HG02973 (cell line): ENCODE measurements around the gene CRHBP.
"Not testable (repeated sequence)": the region's sequence is repeated elsewhere in the genome, so short reads cannot be mapped to it uniquely, and the experiment has no call there.

Experiments
- ATAC-seq: cut with Tn5 transposase; IDR thresholded peaks from one replicate; pipeline ENCODE4 v1.9.1; 2021; ENCODE audit warnings: moderate library complexity; ENCODE audit not compliant: unreplicated experiment

The CRHBP gene

DNA sequence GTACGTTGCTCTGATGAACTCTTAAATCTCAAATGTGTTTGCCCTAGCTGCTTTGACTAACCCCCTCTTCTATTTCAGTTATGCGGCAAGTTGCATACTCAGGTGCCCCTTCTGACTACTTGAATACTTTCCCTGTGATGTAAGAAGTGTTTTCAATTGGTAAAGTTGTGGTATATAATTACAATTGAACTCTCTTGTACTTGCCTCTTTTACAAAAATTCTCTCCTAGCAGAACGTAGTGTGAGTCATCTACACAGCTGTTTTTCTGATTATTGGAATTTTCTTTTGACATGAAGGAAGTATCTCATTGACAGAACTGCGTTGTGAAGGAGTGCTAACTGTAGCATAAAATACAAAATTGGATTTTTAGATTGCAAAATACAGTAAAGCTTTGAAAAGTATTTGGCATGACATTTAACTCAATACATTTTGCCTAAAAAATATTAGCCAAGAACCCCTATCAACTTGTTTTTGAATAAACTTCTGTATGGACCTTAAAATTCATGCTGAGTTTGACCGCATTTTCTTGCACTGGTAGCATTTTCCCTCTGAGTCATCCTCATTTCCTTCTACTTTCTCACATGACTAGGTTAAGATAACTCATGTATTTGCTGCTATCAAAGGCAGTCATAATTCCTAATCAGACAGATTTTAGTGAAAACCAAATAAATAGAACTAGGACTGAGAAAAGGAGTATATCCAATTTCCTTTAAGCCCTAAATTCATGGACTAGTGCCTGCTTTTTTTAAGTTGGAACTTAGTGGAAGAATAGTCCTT lies 6.3 kb downstream of the CRHBP start:
- no peak for ATAC-seq

DNA sequence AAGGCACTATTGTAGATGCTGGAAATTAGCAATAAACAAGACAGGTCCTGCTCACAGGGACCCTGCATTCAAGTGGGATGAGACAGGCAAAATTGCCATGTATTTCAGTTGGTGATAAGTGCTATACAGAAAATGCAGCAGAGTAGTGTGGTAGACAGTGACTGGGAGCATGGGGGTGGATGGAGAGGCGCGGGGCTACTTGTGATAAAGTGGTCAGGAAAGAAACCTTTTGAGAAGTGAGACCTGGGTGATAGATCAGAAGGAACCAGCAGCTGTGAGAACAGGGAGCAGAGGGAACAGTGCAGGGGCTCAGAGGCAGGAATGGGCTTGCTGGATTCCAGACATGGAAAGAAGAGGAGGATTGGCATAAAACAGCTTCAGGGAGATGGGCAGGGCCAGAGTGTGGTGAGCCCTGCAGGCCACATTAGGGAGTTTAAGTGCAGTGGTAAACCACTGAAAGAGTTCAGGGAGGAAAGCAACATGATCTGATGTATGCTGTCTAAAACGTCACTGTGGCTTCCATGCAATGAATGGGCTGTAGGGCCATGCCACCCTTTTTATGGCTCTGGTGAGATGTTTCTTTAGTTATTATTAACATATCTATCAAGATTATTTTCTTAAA lies 7.3 kb downstream of the CRHBP start:
- no peak for ATAC-seq

DNA sequence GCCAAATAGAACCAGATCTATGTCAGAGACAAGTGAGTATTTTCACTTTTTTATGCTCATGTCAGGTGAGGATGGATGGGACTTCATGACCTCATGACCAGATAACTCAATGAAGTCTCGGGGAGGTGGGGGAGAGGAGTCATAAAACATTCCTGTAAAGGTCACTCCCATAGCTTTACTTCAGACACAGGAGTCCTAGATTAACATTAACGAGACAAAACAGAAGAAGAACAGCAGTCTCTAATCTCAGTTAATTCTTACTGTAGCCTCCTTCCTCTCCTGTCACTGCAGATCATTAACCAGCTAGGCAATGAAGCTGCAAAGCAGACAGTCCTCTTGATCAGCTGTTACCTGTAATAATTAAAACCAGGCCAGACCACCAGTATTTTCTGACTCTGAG lies 11.2 kb downstream of the CRHBP start:
- ATAC-seq, result no peak

DNA sequence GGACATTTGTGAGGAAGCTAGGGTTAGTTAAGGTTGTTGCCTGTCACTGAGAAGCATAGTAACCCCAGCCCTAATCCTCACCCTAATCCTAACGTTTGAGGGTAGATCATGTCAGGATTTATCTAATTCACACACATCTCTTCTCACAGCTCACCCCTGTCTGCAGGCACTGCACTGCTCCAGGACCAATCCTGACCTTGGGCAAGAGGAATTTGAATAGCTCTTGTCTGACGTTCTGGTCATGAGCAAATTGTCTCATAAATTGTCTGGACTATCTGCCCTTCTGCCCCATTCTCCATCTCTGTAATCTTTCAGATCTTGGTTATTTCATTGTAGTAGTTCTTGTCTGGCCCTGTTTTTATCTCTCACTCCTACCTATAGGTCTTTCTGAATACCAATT lies 18.7 kb downstream of the CRHBP start:
- no peak for ATAC-seq

DNA sequence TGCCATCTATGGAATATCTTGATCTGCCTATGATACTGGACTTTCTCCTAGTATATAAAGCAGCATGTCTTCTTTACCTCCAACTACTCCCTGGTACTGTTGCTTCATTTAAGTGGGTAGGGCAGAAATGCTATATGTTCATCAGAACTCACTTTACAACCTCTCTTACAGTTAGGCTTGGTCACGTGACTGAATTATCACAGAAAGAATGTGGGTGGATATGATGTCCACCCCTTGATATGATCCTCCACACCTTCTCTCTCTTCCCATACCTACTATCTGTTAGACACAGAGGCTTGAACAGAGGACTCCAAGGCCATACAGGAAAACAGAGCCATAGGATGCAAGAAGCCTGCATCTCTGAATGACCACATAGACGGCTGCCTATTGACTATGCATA lies 19.8 kb downstream of the CRHBP start:
- ATAC-seq, result no peak

DNA sequence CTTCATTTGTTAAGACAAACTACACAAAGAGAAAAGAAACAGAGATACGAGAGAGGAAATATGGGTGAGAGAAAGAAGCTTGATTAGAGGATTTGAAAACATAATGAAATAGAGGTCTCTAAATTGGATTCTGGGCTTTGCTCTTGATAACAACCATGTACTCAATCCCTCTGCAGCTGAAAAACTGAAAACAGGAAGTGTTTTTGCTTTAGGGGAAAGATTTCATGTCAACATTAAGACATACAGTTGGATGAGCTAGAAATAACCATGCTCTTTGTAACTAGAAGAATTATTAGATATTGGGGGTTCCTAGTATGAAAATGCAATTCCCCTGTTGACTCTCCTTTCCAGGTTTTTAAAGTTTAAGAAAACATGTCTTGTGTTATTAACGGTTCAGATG lies 21.9 kb downstream of the CRHBP start:
- no peak for ATAC-seq

DNA sequence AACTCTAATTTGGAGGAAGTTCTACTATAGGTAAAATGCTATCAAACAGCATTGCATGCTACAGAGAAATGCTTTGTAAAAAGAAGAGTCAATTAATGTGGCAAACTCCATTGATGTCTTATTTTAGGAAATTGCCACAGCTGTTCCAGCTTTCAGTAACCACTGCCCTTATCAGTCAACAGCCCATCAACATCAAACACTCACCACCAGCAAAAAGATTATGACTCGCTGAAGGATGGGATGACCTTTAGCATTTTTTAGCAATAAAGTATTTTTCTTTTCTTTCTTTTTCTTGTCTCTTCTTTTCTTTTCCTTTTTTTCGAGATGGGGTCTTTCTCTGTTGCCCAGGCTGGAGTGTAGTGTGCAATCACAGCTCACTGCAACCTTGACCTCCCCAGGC lies 26.0 kb downstream of the CRHBP start:
- ATAC-seq, result no peak

DNA sequence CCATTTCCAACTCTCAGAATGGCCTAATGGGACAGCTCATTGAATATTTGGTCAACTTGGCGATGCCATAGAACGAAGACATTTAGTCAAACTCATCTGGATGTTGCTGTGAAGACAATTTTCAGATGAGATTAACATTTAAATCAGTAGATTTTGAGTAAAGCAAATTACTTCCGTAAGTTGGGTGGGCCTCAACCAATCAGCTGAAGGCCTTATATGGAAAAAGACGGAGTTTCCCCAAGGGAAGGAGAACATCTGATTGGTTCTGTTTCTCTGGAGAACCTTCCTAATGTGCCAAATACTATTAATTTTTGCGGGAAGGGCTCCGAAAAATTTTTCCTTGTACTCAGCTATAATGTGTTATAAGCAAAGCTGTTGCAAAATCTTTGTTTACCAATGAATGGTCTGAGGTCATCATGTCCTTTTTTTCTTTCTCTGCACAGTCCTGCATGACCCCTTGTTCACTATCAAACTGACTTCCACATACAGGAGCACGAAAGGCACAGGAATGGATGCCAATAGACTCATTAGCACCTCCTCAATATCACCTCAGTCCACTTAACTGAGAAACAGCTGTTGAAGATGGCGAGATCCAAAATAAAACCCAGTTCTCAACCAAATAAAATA lies 27.8 kb downstream of the CRHBP start:
- no peak for ATAC-seq

DNA sequence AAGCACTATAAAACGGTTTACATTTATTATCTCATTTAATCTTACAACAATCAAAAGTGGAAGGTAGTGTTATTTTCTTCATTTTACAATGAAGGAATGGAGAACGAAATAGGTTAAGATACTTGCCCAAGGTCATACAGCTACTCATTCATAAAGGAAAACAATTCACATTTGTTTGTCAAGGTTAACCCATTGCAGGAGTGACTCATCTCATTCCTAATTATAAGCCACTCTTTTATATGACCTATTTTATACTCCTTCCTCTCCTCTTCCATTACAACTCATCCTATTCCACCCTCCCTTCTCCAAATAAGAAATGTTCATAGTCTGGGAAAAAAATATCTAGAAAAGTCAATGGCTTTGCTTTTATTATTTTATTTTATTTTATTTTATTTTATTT lies 29.6 kb downstream of the CRHBP start:
- no peak for ATAC-seq

DNA sequence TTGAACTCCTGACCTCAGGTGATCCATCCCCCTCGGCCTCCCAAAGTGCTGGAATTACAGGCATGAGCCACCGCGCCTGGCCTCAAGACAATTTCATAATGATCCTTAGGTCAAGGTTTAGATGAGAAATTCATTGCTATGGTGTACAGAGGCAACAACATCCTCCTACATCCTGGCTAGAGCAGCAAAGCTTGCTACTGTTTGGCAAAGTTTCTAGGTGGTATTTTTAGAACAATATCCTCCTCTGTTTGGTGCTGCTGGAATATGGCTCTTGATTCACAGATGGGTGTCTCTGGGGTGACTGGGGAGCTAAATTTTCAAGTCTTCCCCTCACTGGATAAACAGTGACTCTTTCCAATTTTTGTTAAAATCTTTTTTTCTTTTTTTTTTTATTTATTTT lies 30.6 kb downstream of the CRHBP start:
- no peak for ATAC-seq

DNA sequence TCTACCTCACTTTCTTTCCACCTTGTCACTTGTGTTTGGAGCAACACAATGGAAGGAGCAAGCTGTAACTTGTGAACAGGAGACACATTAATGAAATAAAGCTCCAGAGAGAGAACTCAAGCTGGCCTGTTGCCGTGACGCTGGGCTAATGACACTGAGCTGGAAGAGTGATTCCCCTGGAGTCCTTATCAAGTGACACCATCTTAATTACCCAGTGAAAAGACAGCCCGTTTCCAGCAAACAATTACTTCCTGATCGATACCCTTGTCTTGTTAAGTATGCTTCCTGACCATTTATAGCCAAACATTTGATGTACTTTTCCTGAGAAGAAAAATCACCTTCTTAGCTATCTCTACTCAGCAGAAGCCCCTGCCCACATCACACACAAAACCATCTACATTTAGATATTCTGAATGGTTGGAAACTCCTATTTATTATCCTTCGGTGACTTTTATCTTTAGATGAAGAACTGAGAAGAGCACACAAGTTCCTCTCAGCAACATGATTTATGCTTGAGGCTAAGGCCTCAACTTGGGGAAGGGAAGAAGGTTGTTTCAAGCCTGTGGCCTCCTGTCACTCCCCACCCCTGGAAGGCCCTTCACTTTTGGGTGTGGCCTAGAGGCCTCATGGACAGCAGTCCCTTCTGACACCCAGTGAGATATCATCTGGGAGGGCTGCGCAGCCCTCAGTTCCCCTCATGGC lies 34.1 kb downstream of the CRHBP start:
- no peak for ATAC-seq

DNA sequence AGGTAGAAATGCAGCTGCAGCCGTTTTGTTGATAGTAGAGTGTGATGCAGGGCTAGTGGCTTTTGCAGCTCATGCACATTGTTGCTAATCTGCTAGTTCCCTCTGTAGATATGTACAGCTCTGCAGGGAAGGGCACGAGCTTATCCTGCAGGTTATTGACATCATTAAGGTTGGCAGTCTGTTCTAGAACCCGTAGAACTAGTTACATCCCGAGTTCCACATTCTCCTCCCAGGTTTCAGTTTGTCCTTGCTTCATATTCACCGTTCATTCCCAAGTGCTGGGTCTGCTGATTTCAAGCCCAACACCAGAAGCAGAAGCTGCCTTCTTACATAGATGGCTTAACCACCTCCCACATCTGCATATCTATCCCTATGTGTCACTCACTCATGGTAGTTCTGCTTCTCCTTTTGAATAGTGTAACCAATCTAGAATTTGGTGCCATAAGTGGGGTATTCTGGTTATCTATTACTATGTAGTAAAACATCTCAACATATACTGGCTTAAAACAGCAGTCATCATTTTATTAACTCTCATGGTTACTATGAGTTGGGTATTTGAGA lies 38.1 kb downstream of the CRHBP start:
- ATAC-seq, result no peak

DNA sequence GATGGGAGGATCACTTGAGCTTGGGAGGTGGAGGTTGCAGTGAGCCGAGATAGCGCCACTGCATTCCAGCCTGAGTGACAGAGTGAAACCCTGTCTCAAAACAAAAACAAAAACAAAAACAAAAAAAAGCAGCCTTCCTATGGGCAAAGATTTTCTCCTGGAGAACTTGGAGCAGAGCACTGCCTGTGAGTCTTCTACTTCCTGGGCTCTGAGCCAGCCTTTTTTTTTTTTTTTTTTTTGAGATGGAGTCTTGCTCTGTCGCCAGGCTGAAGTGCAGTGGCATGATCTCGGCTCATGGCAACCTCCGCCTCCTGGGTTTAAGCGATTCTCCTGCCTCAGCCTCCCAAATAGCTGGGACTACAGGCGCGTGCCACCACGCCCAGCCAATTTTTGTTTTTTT lies 40.6 kb downstream of the CRHBP start:
- ATAC-seq, result not testable (repeated sequence)

DNA sequence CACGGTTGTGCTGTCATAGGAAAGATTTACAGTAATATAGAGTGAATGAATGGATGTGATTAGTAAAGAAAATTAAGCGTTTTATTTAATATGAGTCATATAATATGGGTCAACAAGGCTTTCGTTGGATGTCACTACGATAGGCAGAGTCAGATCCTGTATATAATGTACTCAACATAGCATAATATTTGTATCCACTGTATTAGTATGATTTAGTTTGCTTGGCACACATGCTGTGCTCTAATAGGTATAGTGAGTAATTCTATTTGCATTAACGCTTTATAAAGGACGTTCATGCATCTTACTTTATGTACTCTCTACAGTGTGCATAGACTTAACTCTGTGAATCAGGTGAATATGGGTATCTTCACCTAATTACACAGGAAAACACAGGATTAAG lies 41.5 kb downstream of the CRHBP start:
- no peak for ATAC-seq

DNA sequence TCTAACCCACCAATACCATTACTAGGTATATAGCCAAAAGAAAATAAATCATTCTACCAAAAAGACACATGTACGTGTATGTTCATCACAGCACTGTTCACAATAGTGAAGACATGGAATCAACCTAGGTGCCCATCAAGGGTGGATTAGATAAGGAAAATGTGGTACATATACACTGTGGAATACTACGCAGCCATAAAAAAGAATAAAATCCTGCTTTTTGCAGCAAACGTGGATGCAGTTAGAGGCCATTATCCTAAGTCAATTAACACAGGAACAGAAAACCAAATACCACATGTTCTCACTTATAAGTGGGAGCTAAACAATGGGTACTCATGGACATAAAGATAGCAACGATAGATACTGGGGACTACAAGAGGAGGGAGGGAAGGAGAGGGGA lies 45.4 kb downstream of the CRHBP start:
- not testable (repeated sequence) for ATAC-seq

DNA sequence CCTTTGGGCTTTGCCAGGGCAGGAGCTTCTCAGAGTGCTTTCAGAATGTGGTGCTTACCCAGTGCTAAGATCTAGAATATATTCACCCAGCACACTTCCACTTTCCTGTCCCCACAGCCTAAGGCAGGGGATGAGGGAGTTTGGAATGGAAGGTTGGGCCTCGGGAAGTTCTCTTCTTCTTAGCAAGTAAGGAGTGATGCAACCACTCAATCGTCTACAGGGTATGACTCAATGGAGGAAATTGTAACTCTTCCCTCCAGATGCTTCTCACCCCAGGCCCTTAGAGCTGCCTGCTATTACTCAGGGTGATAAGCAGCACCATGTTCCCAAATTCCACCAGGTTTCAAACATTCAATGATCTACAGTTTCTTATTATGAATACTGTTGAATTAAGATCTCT lies 46.6 kb downstream of the CRHBP start:
- ATAC-seq, result no peak

DNA sequence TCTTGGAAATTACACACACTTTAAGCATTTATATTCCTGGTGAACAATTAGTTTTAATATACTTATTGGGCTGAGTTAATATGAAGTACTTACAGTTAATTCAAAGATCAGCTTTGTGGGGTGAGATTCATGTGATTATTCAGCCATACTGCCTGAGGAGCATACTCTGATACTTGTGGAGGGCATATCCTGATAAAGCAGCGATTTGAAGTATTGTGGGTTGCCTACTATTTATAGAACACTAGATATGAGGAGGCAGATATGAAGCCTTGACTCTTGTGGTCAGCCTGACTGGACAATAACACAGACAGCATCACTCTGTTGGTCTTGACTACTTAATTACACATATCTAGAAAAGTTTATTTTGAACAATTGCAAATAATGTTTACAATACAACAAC lies 50.4 kb downstream of the CRHBP start:
- ATAC-seq, result no peak

DNA sequence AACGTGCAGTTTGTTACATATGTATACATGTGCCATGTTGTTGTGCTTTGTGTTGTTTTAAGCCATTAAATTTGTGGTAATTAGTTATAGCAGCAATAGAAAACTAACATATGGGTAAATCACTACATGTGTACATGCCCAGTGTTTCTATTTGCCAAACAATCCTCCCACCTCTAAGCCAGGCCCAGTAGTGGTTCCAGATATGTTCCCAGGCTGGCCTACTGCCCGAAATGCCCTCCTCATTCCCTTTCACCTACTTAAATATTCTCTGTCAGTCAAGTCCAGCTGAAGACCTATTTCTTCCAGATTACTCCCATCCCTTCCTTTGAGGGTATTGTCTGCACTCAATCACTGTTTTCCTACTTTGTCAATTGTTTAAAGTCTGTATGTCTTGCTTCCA lies 53.3 kb downstream of the CRHBP start:
- no peak for ATAC-seq

DNA sequence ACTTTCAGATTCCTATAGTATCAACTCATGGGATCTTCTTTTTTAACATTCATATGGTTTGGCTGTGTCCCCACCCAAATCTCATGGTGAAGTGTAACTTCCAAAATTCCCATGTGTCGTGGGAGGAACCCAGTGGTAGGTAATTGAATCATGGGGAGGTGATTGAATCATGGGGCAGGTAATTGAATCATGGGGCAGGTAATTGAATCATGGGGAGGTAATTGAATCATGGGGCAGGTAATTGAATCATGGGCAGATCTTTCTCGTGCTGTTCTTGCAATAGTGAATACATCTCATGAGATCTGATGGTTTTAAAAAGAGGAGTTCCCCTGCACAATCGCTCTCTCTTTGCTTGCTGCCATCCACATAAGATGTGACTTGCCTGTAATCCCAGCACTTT lies 55.6 kb downstream of the CRHBP start:
- ATAC-seq, result no peak

DNA sequence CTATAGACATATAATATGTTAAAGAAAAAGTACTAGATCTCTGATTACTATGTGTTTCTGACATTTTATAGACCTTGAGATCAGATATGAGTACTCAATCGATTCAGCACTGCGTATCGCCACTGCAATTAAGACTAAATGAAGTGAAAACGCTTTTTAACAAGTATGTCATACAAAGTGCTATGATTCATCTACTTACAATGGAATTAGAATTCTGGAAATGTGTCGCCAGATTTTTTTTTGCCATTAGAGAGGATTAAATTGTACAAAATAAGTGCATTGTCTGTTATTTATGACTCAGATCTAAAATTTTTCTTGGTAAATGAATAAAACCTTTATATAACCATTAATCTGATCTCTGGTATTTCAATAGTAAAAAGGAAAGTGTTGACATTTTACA lies 57.4 kb downstream of the CRHBP start:
- no peak for ATAC-seq

DNA sequence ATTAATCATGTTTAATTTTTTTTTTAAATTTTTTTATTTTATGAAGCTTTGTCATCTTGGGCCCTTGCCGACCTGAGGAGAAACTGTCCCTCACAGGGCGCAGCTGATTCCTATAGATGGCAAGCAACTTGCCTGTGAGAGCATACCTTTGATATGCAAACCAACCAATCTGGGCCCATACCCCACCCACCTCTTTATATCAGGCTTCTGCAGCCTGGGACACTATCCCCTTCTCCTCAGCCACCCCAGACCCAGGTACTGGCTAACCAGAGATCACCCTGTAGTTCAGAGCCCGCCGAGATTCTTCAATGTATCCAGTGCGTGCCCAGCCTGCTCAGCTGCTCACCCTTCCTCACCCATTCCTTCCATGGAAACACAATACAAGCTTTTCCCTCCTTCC lies 58.7 kb downstream of the CRHBP start:
- no peak for ATAC-seq

DNA sequence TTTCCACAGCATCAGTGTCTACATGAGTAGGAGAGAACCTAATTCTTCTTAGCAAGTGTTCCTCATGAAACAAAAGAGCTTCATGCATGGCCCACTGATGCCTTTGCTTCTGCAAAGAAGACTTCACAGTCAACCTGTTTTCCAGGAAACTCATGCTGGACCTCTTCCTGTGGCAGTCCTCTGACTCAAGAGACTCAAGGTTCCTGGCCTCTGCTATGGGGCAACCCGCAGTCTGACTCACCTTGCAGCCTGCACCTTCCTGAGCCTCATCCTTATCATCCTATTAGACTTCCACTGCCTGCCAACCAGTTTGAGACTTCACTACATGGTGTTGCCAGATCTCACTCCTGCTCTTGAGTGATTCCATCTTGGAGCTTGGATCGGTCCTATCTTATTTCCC lies 59.8 kb downstream of the CRHBP start:
- no peak for ATAC-seq
